Endothelial cell (in vitro differentiated cells): ENCODE results near the gene PHETA1. TPM values are rescaled to one million over a fixed set of nuclear protein-coding genes. Genes with fewer than 3 reads are reported as not detected.

Experiments
- DNase-seq: peaks from one replicate; pipeline ENCODE4 v3.0.0; 2021; ENCODE audit warnings: low spot score
- H3K27ac Mint-ChIP-seq: one replicate; pipeline ENCODE4 v1.8.0; 2021; ENCODE audit warnings: mixed read lengths, inconsistent platforms; ENCODE audit not compliant: unreplicated experiment
- H3K27me3 Mint-ChIP-seq: one replicate; pipeline ENCODE4 v1.8.0; 2021; ENCODE audit warnings: mild to moderate bottlenecking, moderate library complexity, mixed read lengths, inconsistent platforms; ENCODE audit not compliant: unreplicated experiment
- H3K36me3 Mint-ChIP-seq: one replicate; pipeline ENCODE4 v1.8.0; 2021; ENCODE audit warnings: mild to moderate bottlenecking, low read depth, mixed read lengths, inconsistent platforms; ENCODE audit not compliant: unreplicated experiment
- H3K4me1 Mint-ChIP-seq: one replicate; pipeline ENCODE4 v1.8.0; 2021; ENCODE audit warnings: mild to moderate bottlenecking, mixed read lengths, inconsistent platforms; ENCODE audit not compliant: unreplicated experiment
- H3K4me3 Mint-ChIP-seq: one replicate; pipeline ENCODE4 v1.8.0; 2021; ENCODE audit warnings: mild to moderate bottlenecking, mixed read lengths, inconsistent platforms; ENCODE audit not compliant: unreplicated experiment
- H3K9me3 Mint-ChIP-seq: one replicate; pipeline ENCODE4 v1.8.0; 2021; ENCODE audit warnings: mixed read lengths, inconsistent platforms; ENCODE audit not compliant: unreplicated experiment
- CTCF ChIP-seq: fragments of 200-600 bp; sonication (generic); IDR thresholded peaks from one replicate; pipeline ENCODE4 v1.5.0; 2021; ENCODE audit warnings: antibody characterized with exemption; ENCODE audit not compliant: unreplicated experiment
- total RNA-seq: library from RNA; stranded (reverse); fragmentation: NEBNext Ultra II Directional; extraction: Animal tissue kit (Norgen Biotek cat#: 25700); gene quantifications from one replicate; pipeline ENCODE4 v1.2.1, GENCODE V29; 2021; ENCODE audit not compliant: unreplicated experiment

The PHETA1 gene
- total RNA-seq, 1 donor from 2014 or later, result 14.8 TPM

- no peaks in the 10 kb centered on the region for H3K9me3 Mint-ChIP-seq
- no peak for DNase-seq
- H3K27ac Mint-ChIP-seq, result no peak overlapping the region
- peaks cover 5% of the 10 kb centered on the region for H3K27me3 Mint-ChIP-seq
- H3K4me1 Mint-ChIP-seq, result peaks cover 8% of the 10 kb centered on the region
- no peak overlapping the region for H3K4me3 Mint-ChIP-seq
- peaks cover under 1% of the 10 kb centered on the region for H3K36me3 Mint-ChIP-seq
- no peak for TF ChIP-seq CTCF
Observed at GRCh38 chr12:111353603-111354295, 15.1 kb downstream of the PHETA1 start.

DNA sequence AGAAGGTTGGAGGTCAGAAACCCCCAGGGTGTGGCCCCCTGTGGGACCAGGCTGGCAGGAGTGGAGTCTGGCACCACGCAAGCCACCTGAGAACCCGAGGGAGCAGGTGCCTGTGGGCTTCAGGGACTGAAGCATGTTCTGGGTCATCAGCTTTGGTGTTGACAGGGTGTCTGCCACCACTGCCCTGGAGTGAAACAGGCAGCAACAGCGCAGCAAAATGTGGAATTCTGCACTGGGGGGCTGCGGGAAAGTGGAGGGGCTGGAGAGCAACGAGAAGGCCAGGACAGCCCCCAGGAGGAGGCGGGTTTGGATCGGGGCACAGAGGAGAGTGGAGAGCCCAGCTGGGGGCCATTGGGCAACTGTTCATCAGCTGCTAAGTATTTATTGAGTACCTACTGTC, 15.9 kb downstream of the PHETA1 start:
- Mint-ChIP-seq H3K27me3 (peaks cover 6% of the 10 kb centered on the region), H3K4me3 (no peak overlapping the region), H3K27ac (no peak overlapping the region), H3K4me1 (peaks cover 8% of the 10 kb centered on the region), H3K9me3 (no peaks in the 10 kb centered on the region), H3K36me3 (peaks cover 7% of the 10 kb centered on the region)
- TF ChIP-seq CTCF, result no peak
- no peak for DNase-seq

DNA sequence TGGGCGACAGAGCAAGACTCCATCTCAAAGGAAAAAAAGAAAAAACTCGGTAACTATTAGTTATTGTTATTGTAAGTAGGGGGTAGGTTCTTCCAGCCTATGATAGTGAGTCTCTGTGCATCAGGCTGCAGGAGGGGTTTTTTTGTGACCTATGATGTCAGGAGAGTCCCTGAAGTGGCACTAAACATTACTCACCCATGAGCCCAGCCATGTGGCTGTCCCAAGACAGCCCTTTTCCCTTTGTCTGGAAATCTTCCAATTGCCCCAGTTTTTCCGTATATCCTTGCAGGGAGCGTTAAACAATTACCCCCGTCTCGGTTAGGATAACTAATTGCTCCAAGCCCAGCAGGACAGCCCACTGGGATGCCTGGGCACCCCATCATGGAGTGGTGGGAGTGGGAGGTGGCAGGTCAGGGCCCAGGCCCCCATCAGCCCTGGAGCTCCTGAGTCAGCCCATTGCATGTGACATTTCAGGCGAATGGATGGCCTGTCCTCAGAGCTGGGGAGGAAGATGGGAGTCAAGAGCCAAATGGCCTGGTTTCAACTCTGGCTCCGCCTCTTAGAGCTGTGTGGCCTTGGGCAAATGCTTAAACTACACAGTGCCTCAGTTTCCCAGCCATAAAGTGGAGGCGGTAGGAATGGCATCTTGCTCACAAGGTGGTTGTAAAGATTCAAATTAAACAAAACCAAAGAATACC, 16.4 kb downstream of the PHETA1 start:
- Mint-ChIP-seq H3K4me1 (peaks cover 8% of the 10 kb centered on the region), H3K36me3 (peaks cover 7% of the 10 kb centered on the region), H3K27me3 (peaks cover 5% of the 10 kb centered on the region), H3K9me3 (no peaks in the 10 kb centered on the region), H3K27ac (no peak overlapping the region), H3K4me3 (no peak overlapping the region)
- DNase-seq, result no peak
- TF ChIP-seq CTCF, result no peak

DNA sequence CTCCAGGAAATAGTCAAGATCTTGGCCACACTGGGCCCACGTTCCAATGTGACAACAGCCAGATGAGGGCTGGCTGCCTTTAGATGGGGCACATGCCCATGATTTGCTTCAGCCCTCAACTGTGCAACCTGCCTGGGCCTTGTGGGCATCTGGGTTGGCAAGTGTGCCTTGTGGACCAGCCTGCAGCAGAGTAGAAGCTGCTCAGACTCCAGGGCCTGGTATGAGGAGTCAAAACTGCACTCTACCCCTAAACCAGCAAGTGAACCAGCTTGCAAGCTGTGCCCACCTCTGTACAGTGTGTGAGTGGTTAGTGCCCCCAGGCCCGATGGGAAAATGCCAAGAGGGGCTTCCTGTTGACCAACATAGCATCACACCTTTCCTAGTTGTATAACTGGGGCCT, 17.9 kb downstream of the PHETA1 start:
- H3K4me3 Mint-ChIP-seq, result no peak overlapping the region
- no peak for DNase-seq
- no peak for TF ChIP-seq CTCF
- peaks cover 6% of the 10 kb centered on the region for H3K4me1 Mint-ChIP-seq
- peaks cover 10% of the 10 kb centered on the region for H3K36me3 Mint-ChIP-seq
- H3K9me3 Mint-ChIP-seq, result no peaks in the 10 kb centered on the region
- no peak overlapping the region for H3K27ac Mint-ChIP-seq
- peaks cover 5% of the 10 kb centered on the region for H3K27me3 Mint-ChIP-seq
